DMS79 (cell line): ENCODE results near the gene MAP2K2.
"Not testable (repeated sequence)": the region's sequence is repeated elsewhere in the genome, so short reads cannot be mapped to it uniquely, and the experiment has no call there.

Experiments used
- DNase-seq: peaks from one replicate; lab custom pipeline; 2025; lab: John Stamatoyannopoulos, UW

Gene MAP2K2

DNA sequence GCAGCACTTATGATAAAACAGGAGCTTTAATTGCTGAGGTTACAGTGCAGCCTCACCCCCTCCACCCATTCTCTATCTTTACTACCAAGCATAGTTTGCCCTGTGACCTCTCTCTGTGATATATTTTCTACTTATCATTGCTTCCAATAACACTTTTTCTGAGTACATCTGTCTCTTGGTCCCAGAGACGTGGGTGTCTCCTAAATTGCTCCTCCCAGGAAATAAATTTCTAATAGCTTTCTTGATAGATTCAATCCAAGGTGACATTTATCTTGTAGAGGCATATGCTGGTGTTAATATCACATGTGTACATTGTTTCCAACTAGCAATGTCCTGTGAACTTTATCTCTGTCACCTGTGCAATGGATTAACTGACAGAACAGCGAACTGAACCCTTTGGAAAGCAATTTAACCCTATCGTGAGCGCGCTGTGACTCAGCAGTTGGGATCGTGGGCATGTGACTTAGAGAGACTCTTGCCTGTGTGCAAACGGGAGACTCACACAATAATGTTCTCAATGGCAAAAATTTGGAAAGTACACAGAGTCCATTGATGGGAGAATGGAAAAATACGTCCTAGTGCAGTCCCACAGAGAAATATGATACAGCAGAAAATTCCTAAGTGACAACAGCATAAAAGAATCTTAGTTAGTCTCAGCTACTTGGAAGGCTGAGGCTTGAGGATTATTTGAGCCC is 7.0 kb upstream of the MAP2K2 start:
- no peak for DNase-seq

- DNase-seq, result not testable (repeated sequence)
Observed at GRCh38 chr19:4129050-4129449, 5.1 kb upstream of the MAP2K2 start.

- DNase-seq, result not testable (repeated sequence)
Observed at GRCh38 chr19:4127322-4127721, 3.4 kb upstream of the MAP2K2 start.

DNA sequence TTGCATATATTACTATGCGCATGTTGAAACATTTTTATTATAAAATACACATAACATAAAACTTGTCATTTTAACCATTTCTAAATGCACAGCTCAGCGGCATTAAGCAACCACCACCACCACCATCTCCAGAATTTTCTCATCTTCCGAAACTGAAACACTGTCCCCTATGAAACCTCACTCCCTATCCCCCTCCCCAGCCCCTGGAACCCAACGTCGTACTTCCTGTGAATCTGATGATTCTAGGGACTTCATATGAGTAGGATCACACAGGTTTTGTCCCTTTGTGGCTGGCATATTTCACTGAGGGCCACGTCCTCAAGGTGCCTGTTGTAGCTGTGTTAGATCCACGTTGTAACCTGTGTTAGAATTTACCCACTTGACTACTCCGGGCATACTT is 716 bp upstream of the MAP2K2 start:
- DNase-seq, result no peak

GRCh38 chr19:4122480-4122879 is 1.4 kb downstream of the MAP2K2 start:
- DNase-seq, result no peak

DNA sequence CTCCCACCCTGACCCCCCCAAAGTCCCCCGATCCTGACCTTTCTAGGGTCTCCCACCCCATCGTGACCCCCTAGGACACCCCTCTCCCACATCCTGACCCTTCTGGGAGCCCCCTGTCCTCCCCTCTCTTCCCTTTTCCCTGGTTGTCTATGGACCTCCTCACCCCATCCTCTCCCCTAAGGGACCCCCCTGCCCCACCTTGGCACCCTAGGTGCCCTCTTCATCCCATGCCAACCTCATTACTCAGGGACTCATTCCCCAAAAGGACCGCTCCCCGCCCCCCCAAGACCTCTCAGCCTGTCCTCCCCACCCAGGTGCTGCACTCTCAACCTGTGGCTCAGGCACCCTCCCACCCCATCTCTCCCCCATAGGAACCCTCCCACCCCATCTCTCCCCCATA is 2.1 kb downstream of the MAP2K2 start:
- DNase-seq, result no peak

DNA sequence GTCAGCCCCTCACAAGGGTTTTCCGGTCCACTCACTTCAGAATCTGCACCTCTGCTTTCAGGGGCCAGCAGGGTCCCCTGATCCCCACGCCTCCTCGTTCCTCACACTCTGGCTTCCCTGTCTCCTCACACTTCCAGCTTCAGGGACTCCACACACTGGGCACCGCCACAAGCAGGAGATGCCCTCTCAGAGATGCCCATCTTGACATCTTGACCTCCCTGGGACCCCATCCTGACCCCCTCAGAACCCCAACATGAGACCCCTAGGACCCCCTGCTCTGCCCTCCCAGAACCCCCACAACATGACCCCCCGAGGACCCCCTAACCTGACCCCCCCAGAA is 2.7 kb downstream of the MAP2K2 start:
- DNase-seq, result no peak

GRCh38 chr19:4120559-4121272 is 3.2 kb downstream of the MAP2K2 start:
- no peak for DNase-seq

GRCh38 chr19:4119763-4120162 is 4.2 kb downstream of the MAP2K2 start:
- no peak for DNase-seq

DNA sequence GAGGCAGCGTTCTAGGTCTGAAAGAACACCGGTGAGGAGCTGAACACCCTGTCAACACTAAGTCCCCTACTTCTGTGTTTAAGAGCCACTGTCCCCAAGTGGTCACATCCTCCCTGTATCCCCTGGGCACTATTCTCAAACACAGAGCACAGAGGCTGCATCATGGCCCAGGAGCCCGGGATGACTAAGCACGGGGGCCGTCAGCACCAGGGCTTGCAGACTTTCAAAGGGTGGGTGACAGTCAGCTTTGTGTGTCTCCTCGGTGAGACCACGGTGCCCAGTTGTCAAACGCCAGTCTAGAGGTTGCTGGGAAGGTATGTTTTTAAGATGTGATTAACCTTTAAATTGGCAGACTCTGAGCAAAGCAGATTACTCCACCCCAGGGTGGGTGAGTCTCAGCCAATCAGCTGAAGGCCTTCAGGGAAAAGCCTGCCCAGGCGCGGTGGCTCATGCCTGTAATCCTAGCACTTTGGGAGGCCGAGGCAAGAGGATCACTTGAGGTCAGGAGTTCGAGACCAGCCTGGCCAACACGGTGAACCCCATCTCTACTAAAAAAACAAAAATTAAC is 8.0 kb downstream of the MAP2K2 start:
- no peak for DNase-seq

GRCh38 chr19:4115050-4115817 is 8.7 kb downstream of the MAP2K2 start:
- DNase-seq, result no peak

GRCh38 chr19:4114181-4114580 is 9.7 kb downstream of the MAP2K2 start:
- no peak for DNase-seq

- no peak for DNase-seq
Observed at GRCh38 chr19:4113398-4114088, 10.4 kb downstream of the MAP2K2 start.

GRCh38 chr19:4112367-4112766 is 11.6 kb downstream of the MAP2K2 start:
- no peak for DNase-seq

- no peak for DNase-seq
Observed at GRCh38 chr19:4109626-4109945, 14.3 kb downstream of the MAP2K2 start.

- no peak for DNase-seq
Observed at GRCh38 chr19:4108767-4109625, 14.9 kb downstream of the MAP2K2 start.

DNA sequence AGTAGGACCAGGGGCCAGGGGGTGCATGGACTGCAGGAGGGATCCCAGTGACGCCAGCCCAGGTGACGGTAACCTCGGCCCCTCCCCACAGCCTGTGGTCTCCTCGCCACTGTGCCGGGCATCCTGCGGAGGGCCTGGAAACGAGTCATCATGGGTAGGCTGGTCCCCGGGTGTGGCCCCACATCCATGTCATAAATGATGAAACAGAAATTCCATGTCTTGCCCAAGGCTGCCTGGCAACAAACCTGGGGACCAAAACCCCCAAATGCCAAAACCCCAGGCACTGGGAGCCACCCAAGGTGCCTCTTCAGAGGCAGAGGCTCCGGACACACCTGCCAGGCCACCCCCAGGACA is 20.9 kb downstream of the MAP2K2 start:
- DNase-seq, result no peak

DNA sequence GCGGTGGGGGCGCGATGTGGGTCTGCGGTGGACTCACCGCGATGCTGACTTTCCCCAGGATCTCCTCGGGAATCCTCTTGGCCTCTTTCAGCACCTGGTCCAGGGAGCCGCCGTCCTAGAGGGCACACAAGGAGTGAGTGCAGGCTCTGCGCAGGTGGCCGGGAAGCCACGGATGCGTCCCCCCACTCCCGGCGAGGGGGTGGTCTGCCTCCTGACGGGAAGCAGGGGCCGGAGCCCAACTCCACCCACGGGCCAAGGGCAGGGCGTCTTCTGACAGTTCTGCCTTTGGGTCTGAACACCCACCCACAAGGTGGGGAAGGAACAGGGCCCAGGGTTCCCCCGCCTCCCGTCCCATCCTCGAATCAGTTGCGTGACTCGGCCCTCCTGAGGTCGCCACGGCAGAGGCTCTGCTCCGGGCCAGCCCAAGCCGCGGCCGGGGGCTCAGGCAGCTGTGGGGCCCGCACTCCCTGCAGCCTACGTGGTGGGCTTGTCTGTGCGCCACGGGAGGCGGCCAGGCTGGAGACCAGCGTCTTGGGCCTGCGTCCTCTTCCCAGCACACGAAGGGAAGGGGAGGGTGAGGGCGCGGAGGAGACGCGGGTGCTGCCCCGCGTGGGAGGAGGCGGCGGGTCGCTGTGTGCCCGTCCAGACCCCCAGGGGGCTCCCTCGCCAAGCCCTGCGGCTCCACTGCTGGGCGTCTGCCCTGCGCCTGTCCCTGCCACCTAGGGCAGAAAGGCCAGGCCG is 21.4 kb downstream of the MAP2K2 start:
- DNase-seq, result no peak

GRCh38 chr19:4101496-4101770 is 22.5 kb downstream of the MAP2K2 start:
- DNase-seq, result no peak

DNA sequence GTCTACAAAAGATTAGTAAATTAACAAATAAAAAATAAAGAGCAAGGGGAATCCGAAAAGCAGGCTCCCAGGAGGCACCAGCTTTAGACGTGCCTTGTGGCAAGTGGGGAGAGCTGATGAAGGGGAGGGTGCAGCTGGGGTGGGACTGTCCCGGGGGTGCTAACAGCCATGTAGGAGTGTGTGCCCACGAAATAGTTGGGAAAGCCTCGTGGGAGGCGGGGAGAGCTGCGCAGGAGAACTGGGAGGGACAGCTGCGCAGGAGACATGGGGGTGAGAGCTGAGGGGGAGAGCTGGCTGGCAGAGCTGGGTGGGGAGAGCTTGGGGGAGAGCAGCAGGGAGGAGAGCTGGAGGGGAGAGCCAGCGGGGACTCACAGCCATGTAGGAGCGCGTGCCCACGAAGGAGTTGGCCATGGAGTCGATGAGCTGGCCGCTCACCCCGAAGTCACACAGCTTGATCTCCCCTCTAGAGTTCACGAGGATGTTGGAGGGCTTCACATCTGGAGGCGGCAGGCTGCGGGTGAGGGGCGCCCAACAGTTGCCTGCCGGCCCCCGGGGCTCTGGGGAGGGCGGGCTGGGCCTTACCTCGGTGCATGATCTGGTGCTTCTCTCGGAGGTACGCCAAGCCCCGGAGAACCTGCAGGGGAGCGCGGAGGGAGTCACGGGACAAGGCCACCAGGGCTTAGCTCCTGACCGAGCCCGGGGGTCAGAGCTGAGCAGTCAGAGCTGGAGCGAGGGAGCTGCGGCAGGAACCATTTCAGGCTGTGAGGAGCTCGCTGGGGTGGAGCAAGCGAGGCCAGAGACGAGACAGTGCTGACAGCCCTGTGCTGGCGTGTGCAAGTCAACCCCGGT is 23.1 kb downstream of the MAP2K2 start:
- no peak for DNase-seq
